ENCODE data around the gene LOC101059915.

The LOC101059915 gene

DNA sequence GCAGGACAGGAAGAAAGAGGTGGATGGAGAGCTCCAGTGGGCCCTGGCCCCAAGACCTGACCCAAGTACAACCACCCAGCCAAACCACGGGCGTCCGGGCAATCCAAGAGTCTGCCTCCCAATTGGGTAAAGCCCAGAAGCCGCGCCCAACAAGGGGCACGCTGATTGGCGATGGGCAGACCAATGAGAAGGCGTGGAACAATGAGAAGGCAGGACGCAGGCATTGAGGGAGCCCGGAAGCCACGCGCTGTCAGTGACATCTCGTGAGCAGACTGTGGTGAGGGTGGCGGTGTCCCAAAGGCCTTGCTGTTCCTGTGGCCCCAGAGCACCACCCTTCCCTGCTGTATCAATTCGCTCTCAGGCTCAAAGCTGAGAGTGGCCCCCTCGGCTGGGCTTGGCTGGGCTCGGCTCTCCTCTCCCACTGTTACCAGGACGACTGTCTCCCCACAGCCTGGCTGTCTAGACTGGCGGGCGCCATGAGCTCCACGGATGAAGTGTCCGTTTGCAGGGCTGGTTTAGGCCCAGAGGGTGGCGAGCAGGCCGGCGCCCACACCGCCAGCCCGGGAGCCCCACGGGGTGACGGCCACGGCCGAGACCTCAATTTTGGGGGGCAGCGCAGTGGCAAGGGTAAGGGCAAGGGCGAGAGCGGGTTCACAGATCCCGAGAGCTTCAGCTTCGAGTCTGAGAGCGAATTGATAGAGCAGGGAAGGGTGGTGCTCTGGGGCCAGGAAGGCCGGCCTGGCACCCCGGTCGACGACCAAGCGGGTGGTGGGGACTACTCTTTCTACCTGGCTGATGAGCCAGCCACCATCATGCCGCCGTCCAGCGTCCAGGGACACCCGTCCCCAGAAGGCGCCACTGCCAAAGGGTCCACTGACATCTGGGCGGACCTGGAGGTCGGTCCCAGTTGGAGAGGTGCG is at the start of gene LOC101059915:
Gene LOC101059915 (plus strand): TSS at position 219 of the 920 bp plus-strand sequence.
- no peak for DNase-seq

DNA sequence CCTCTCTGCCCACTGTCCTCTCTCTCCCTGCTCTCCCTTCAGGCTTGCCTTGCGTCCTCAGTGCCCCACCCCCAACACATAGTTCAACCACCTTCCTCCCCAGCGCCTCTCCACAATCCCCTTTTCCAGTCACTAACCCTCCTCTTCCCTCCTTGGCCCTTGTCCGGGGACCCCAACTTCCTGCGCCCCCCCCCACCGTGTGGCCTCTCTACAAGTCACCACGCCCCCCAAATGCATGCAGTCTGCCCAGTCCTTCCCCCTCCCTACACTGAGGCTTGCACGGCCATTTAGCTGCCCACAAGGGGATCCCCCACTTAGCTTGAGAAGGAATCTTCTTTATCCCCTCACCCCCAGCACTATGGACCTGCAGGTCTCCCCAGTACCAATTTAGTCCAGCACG is 49.6 kb upstream of the LOC101059915 start:
- no peak for DNase-seq

DNA sequence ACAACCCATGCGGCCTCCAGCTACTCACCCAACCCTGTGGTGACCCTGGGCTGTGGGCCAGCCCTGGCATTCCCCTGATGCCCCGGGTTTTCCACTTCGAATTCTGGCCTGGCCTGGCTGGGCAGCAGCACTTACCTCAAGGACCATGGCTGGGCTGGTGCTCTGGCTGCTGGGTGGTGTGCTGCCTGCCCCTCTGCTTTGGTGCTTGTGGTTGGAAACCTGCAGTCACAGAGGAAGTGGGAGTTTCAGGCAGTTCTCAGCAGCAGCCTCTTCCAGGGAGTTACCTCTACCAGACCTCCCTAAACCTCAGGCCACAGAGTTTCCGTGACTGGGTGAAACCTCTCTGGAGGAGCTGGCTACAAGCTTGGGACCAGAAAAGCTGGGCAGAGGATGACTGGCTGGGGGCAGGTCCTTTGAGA is 49.0 kb upstream of the LOC101059915 start, which contains the start of gene CXCR3:
Gene CXCR3 (minus strand): TSS at position 209 of the 419 bp plus-strand sequence. CDS start 62 bp downstream, at position 147.
- peak; percentile 33 for DNase-seq

DNA sequence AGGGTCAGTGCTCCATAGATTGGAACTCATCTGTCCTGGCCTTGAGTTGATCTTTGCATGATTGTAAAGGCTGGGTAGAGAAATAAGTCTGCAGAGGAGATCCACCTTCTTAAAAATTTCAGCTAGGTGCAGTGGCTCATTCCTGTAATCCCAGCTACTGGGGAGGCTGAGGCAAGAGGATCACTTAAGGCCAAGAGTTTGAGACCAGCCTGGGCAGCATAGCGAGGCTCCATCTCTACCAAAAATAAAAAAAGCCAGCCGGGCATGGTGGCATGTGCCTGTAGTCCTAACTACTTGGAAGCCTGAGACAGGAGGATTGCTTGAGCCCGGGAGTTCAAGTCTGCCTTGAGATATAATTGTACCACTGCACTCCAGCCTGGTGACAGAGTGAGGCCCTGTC is 48.6 kb upstream of the LOC101059915 start:
- no peak for DNase-seq

DNA sequence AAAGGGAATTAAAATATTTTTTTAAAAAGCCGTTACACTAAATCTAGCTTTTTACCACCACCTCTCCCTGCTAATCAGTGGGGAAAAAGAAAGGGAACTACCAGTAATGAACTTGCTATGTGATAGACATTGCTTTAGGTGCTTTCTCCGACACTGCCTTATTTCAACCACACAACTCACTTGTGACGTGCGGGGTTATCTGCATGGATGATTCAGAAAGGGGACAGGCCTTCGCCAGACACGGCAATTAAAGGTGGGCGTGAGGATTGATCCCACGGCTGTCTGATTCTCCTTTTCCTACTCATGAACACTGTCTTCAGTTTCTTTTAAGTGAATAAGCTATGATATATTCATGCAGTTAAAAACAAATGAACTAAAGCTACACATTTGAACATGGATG is 48.2 kb upstream of the LOC101059915 start:
- DNase-seq = no peak

DNA sequence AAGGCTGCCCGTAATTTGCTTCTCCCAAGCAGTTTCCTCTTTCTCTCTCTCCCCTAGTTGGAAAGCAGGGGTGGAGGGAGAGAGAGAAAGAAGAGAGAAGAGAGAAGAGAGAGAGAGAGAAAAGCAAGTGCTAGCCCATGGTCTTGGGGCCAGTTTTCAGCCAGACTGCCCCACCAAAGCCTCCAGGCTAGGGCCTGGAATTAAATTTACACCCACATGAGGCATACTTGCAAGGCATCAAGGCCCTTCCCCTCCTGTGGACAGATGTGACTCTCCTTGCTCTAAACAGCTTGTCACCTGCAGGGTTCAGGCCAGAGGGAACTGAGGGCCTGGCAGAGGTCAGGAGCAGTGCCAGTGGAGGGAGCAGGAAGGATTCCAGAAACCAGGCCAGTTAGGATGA is 47.4 kb upstream of the LOC101059915 start:
- no peak for DNase-seq

DNA sequence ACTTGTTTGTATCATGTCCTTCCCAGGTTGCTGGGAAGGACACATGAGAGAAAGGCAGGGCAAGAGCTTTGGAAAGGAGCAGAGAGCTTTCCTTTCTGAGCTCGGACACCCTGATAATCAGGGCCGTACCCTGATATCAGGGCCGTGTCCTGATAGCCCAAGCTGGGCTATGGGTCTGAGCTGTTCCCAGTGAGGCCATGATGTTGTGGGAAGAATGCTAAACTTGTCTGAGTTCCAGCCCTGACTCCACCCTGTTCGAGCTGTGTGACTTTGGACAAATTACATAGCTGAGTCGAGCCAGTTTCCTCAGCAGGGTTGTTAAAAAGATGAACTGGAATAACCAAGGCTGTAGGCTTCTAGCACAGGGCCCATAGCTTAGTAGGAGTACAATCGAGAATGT is 45.7 kb upstream of the LOC101059915 start:
- peak; percentile 32 for DNase-seq

DNA sequence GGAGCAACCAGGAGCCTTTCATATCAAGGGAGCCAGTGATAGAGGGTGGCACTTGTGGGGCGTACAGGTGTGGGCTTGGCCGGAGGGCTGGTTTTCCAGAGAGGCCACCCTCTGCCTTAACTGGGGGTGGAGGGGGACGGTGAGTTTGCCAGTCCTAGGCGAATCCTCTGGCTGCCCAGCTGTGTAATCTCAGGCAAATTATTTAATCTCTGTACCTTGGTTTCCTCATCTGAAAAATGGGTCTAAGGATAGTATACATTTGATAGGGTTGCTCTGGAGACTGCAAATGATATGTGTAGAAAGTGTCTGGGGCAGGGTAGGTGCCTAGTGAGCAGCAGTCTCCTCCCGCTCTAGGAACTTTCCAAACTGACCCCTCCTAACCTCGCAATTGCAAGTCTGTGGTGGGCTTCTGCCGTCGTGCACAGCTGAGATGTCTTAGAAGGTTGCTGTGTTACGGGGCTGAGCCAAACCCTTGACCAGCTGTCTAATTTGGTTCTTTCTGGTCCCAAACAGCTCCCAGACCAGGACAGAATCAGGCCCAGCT is 45.2 kb upstream of the LOC101059915 start:
- no peak for DNase-seq

DNA sequence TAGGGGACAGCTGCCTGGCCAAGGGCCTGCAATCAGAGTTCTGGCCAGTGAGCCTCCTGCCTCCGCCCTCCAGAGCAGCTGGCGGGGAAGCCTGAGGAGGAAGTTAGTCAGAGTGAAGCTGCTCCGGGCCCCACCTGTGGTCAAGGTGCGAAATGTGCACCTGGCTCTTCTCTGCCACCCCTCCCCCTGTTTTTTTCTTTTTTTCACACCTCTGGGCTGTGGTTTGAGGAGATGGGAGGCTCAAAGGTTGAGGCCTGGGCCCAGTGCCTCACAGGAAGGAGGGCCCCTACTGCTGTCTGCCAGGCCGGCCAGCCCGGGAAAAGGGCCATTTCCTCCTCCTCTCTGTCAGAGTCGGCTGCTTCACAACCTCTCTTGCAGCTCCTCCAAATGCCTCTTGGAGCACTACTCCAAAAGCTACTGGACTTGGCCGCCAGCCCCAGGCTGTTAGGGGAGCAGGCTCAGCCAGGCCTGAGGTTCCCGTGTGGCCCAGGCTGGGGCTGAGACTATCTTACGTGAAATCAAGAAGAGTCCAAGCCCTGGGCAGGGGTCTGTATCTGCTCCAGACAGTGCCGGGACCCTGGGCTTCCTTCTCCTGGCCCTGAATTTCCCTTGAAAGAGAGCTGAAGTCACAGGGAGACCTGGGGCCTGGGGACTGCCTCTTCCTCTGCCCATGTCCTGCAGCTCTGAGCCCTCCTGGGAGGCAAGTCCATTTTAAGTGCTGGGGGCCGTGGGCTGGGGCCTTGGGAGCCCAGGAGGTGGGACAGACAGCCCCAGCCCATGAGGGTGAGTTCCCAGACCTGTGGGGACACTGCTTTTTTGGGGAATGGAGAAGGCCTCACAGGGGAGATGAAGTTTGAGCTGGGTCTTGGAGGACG is 44.5 kb upstream of the LOC101059915 start:
- DNase-seq = peak; percentile 88

DNA sequence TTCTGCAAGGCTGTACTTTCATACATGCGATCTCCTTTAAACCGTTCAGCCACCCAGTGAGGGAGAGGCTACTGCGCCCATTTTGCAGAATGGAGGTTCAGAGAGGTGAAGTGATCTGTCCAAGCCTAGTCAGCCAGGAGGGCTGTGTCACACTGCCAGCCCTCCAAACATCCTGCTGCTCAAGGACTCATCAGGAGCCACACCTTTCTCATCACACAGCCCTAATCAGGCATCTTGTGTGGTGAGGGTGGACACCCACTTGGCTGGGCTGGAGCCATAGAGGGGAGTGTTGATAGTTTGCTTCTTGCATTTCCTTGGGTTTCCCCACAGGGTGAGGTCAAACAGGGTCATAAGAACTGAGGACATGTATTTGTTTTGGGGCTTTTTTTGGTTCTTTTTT is 43.6 kb upstream of the LOC101059915 start:
- DNase-seq = no peak

DNA sequence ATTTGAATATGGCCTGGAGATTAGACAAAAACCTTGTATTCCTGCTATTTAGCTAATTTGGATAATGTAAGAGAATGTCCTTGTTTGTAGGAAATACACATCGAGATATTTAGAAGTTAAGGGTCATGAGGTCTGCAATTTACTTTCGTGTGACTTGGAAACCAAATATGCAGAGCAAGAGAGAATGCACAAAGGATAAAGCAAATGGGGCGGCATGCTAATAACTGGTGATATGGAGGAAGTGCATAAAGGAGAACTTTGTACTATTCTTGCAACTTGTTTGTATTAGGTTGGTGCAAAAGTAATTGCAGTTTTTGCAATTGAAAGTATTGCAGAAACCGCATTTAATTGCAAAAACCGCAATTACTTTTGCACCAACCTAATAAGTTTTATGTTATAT is 41.9 kb upstream of the LOC101059915 start:
- no peak for DNase-seq

DNA sequence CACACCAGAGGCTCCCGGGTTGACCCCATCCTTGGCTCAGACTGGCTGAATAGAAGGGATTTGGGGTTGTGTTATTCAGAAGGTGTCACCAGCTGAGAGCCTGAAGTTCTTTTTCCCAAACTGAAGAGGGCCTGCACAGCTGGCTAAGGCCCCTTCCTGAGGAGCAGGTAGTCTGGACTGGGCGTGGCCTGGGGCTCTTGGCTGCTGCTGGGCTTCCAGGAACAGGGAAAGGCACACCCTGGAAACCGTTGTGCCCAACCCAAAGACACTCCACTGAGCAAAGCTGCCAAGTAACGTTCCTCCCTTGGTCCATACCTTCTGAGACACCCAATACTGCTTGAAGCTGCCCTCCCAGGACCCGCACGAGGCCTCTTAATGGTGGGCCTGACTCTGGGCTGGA is 40.8 kb upstream of the LOC101059915 start:
- no peak for DNase-seq

DNA sequence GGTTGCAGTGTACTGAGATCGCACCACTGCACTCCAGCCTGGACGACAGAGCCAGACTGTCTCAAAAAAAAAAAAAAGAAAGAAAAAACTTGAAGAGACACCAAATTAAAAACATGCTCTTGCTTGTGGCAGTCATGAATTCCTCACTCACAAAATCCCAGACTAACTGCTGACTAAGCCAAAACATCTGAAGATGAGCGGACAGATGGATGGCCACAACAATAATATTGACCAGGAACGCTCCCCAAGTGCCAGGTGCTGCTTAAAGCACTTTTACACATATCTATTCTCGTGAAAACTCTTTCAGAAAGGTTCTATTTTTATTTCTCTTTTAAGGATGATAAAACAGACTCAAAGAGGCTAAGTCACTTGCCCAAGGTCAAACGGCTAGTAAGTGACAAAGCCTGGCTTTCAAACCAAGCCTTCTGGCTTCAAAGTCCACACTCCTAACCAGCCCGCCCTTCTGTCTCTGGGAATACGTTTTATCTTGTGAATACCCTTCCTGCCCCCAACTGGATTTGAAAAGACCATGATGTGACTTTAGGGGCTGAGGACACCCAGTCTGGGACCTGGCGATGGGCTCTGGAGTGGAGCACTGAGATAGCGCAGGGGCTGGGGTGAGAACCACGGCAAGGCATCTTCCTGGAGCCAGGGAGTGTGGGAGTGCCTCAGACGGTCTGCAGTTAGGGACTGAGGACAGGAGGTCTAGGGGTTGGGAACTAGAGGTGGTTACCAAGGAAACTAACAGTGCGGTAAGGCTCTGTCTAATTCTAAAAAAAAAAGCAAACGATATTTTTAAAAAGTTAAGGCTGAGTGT is 39.5 kb upstream of the LOC101059915 start:
- DNase-seq = no peak

DNA sequence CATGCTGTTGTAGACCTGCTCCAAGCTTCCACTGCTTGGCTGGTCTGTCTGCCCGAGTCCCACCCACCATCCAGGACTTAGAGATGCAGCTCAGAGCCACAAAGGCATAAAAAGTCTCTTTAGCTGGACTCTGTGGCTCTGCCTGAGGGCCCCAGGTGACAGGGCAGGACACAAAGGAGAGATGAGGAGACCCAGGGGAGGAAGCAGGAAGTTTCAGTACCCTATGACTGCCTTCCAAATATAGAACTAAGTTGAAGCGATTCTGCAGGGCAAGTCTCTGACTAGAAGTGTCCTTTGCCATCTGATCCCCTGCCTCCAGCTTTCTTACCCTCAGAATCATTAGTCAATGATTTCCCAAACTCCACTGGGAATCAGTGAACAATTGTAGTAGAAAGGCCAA is 37.9 kb upstream of the LOC101059915 start:
- DNase-seq = no peak

DNA sequence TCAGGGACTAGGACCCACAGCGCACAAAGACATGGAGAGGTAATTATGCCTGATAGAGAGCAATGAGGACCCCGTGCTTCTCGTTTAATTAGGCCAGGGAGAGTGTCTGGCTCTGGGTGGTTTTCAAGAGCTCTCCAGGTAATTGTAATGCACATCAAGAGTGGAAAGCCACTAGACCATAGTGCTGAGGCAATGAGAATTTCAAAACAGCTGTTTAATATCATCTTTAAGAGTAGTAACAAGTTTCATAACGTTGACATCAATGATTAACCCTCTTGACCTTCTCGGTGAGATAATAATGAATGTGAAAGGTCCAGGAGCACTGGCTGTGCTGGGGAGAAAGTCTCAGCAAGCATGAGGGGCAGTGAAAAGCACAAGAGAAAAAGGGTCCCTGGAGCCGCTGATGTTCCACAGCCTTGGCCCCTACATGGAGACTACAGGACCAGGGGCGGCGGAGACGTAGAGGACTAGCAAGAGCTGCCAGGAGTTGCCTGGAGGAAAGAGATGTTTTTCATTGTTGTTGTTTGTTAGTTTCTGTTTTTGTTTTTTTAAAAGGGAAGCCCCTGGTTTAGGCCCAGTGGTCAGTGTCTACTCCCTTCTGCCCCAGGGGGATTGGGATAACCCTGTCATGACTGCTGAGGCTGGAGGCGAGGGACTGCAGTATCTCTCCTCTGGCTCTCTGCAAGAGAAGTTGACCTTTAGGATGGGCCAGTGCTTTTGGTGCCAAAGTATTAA is 34.3 kb upstream of the LOC101059915 start:
- DNase-seq = no peak

DNA sequence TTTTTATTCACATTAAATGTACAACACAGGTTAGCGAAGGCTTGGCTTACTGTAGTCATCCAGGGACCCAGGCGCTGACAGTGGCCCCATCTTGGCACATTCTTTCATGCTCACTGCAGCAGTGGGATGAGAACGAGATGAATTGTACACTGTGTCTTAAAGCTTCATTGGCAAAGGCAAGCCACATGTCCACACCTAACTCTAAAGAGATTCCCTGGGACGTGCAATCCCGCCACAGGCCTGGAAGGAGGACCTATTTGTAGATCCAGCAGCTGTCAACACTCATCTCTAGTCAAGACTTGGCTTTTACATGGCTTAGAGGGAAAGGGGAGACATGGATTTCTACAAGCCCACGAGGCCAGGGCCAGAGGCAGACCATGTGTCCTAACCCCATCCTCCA is 33.0 kb upstream of the LOC101059915 start:
- peak; percentile 61 for DNase-seq

DNA sequence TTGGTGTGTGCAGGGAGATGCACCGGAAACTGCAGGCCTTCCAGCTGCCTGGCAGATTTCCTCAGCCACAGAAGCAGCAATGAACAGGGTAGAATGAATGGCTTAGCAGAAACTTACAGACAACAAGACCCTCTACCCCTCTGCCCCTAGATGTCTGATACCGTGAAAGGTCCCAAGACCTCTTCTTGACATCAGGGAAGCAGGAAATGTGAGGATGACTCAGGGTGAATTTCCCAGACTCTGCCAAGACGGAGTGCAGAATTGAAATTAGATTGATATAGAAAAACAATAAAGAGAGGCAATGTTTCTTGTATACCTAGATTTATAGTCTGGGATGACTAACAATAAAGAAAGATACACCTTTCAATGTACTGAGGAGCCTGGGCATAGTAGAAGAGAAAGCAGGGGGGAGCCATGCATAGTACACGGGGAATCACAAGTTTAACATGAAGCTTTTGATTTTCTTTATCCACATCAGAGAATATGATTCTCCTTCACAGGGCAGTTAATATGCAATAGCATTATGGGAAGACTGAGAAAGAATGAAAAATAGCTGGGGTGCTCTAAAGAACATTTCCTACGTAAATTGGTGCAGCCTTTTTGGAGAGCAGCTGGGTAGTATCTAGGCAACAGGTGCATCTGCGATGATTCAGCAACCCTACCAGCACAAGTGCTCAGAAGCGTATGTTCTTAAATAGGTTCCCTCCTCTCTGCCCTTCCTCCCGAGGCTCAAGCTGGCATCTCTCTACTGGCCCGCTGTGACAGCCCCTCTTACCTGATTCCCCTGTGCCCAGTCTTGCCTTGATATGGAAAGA is 30.7 kb upstream of the LOC101059915 start:
- no peak for DNase-seq

DNA sequence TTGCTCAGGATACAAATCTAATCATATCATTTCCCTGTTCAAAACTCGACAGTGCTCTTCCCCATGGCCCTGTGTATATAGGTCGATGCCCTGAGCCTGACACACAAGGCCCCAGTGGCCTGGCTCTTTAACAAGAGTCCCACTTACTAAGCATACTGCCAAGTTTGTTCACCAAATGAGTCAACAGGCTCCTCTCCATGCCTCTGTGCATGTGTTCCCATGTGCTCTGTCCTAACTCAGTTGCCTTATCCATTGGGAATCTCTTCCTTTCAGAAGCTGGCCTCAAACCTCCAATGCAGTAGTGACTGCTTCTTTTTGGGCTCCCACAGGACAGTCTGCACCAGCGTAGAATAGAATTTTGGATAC is 30.1 kb upstream of the LOC101059915 start:
- no peak for DNase-seq

DNA sequence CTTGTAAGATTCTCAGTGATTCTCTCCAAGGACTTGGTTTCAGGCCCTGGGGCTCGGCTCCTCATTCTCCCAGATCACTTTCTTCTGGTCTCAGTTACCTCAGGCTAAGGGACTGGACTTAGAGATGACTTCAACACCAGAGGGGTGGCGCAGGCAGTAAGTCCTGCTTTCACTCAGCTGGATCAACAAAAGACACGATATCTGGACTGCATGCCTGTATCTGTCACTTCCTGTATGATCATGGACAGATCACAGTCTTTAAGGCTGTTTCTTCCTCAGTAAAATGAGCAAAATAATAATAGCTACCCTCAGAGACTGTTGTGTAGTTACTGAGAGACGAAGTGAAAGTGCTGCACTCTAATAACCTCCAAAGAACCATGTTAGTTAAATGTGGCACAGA is 29.5 kb upstream of the LOC101059915 start:
- DNase-seq = no peak

DNA sequence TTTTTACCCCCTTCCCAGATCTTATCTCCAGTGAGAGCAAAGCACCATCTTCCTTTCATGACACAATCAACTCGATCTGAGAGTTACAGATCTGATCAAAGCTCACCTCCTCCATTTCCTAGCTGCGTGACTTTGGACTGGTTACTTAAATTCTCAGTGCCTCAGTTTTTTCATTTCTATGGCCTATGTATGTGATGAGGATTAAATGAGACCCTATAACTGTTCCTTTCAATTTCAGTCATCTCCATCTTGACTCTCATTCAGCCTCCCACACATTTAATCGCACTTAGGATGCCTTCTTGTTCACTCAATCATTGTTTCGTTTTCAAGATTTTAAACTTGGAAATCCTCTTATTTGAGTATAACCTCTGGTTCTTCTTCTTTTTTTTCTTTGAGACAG is 28.9 kb upstream of the LOC101059915 start:
- no peak for DNase-seq

DNA sequence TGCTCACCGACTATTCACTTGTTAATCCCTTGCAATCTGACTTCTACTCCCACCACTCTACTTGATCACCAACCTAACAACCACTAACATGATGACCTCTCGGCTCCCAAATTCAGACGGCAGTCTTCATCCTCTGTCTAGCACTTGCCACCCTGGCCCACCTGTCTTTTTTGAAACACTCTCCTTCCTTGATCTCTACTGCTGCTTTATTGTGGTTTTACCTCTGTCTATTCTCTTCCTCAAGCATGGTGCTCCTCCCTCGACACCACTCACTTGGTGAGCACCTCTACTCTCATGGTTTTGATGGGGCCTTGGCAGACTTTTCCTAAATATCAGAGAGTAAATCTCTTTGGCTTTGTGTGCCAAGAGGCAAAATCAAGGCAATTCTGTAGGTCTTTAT is 27.3 kb upstream of the LOC101059915 start:
- DNase-seq = no peak
